Peyer's patch (tissue), 4 donors: ENCODE measurements around the gene ANKRD45.
"Not testable (repeated sequence)": the region's sequence is repeated elsewhere in the genome, so short reads cannot be mapped to it uniquely, and the experiment has no call there.

Experiments used
- CTCF ChIP-seq, 6 experiments: fragments of 450-650 bp in 4 of 6; fragments of 200-600 bp in 2 of 6; sonication (generic) in 1 of 6; IDR thresholded peaks; one replicate each; pipeline ENCODE4 v1.5.1; 2017 to 2019; ENCODE audit warnings: antibody characterized with exemption in 6 of 6, mild to moderate bottlenecking in 3 of 6, moderate library complexity in 1 of 6
- POLR2A ChIP-seq, 2 donors: fragments of 450-650 bp; IDR thresholded peaks; one replicate each; pipeline ENCODE4 v1.5.1; 2017; ENCODE audit warnings: antibody characterized with exemption in 2 of 2, mild to moderate bottlenecking in 2 of 2, moderate library complexity in 2 of 2

- not testable (repeated sequence) for TF ChIP-seq CTCF, POLR2A (IDR thresholded peaks at IDR 0.05)
Observed at GRCh38 chr1:173642450-173643139, 27.1 kb downstream of the ANKRD45 start.
